Measurements from ENCODE around the gene ANAPC2.

The ANAPC2 gene

DNA sequence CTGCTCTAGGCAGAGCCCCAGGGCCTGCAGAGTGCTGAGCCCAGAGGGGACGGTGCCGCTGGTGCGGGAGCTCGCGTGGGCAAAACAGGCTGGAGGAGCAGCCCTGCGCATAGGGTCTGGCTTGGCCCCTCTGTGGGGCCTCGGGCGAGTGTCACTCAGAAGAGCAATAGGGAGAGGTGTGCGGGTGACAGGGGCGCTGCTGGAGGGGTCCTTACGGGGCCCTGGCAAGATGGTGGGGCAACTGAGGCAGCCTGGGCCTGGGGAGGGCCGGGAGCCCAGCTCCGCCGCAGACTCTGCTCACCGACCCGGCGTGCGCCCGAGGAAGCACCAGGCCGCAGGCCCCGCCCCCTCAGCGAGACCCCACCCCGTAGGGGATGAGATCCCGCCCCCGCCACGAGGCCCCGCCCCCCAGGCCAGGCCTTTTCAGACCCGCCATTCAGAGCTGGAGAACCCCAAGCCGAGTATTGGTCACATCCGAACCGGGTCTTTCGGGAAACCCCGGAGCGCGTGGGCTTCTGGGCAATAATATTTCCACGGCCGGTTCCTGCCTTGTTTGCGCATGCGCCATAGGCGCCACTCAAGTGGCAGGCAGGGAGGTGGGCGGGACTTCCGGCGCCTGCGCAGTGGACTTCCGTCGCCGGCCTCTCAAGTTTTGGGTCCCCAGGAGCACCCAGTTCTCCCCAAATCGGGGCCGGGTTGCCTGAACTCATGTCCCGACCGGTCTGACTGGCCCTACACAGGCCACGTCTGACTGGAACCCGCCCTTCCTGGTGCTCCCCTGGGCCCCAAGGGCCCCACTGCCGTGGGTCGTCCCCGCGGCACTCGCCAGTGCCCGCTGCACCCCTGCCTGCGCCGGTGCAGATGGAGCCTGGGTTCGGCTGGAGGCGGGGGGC, 35.0 kb upstream of the ANAPC2 start:
- peak overlapping the region; percentile 94 for H2AFZ ChIP-seq (ENCODE audit: low read length)
- no peak overlapping the region for H4K91ac ChIP-seq (ENCODE audit: low read depth, low read length, poor library complexity)
- peak overlapping the region; percentile 82 for H4K8ac ChIP-seq (ENCODE audit: low read depth, low read length)
- peaks cover 0 to 10% (median 3%) of the 10 kb centered on the region in 3 experiments for H3K27me3 ChIP-seq (ENCODE audit: control insufficient read depth in 3 of 3, insufficient read depth in 3 of 3, low read depth in 1 of 3, low read length in 3 of 3)
- peak; percentile 95 for DNase-seq (ENCODE audit: low spot score)
- H2AK5ac ChIP-seq (ENCODE audit: low read depth, low read length) = peak overlapping the region; percentile 71
- no peaks in the 10 kb centered on the region for H3K36me3 ChIP-seq (replicated peaks in 1 of 2; ENCODE audit: control insufficient read depth in 2 of 2, insufficient read depth in 2 of 2, low read length in 2 of 2)
- no peaks in the 10 kb centered on the region for H3K9me3 ChIP-seq (replicated peaks in 1 of 2; ENCODE audit: control insufficient read depth in 2 of 2, insufficient read depth in 1 of 2, low read depth in 1 of 2, low read length in 2 of 2)
- H3K4ac ChIP-seq (ENCODE audit: low read length) = peak overlapping the region; percentile 93
- H3K18ac ChIP-seq (ENCODE audit: low read length) = peak overlapping the region; percentile 99
- H2BK15ac ChIP-seq (ENCODE audit: low read length) = peak overlapping the region; percentile 98
- H2BK5ac ChIP-seq (ENCODE audit: low read length) = peak overlapping the region; percentile 66
- H3K4me2 ChIP-seq (ENCODE audit: insufficient read depth, low read length, poor library complexity, severe bottlenecking) = peak overlapping the region; percentile 89
- H3K27ac ChIP-seq (replicated peaks; ENCODE audit: low read length) = peak overlapping the region; percentile 72
- peak overlapping the region; percentile 81 for H2BK120ac ChIP-seq (ENCODE audit: low read depth, low read length)
- WGBS, 2 donors (ENCODE audit: extremely low coverage in 2 of 2, insufficient read length in 2 of 2, insufficient replicate concordance in 1 of 2) = no CpG with 5 or more reads among the region's 63 CpGs
- peak overlapping the region; percentile 93 for H3K23ac ChIP-seq (ENCODE audit: low read depth, low read length, poor library complexity)
- peak overlapping the region; percentile 89 for H3K14ac ChIP-seq (ENCODE audit: low read length)
- peak overlapping the region; percentile 59 for H2BK12ac ChIP-seq (ENCODE audit: low read length)
- H3K79me1 ChIP-seq (ENCODE audit: low read depth, low read length) = peaks cover 9% of the 10 kb centered on the region
- H3K4me1 ChIP-seq (ENCODE audit: control insufficient read depth in 2 of 2, insufficient read depth in 1 of 2, low read depth in 1 of 2, low read length in 2 of 2) = peaks cover 11 to 23% of the 10 kb centered on the region in 2 donors
- peak overlapping the region; percentile 99 for H3K9ac ChIP-seq (ENCODE audit: low read depth, low read length, poor library complexity)
- peak overlapping the region; percentile 83 to 93 for H3K4me3 ChIP-seq (ENCODE audit: low read length in 2 of 2)

DNA sequence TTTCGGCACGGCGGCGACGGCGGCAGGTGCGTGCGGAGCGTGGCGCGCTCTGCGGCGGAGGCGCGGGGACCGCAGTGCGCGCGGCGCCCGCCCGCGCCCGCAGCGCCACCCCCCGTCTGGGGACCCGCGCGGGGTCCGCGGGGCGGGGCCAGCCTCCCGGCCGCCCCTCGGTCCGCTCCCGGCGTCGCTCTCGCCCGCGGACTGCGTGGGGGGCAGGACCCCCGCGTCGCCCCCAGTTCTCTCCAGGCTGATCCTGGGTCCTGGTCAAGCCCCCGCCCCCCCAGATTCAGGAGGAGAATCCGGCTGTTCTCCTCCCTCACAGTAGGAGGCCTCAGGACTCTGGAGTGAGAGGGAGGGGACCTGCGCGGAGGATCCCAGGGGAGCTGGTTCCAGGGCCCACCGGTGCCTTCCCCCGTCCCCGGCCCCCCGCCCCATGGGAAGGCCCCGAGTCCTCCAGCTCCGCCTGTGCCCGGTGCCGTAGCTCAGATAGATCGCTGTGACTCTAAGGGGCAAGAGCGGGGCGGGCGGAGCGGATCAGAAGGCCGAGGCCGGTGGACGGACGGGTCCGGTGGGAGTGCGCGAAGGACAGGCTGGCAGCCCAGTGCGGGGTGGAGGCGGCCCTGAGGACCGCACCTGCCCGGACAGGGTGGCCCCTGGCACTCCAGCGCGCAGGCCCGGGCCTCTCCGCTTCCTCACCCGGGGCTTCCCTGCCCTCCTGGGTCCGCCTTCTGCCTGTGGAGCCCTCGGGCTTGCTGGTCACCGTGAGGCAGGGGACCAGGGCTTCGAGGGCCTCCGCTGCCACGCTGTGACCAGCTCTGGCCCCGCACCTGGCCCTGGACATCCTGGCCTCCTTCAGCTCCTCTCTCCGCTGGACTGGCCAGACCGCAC, 34.1 kb upstream of the ANAPC2 start, which contains the start of gene RNF208:
RNF208 (minus strand) TSS at position 51 of the 888 bp plus-strand sequence. CDS start 1,028 bp downstream, outside the sequence.
- no CpG with 5 or more reads among the region's 88 CpGs for WGBS, 2 donors (ENCODE audit: extremely low coverage in 2 of 2, insufficient read length in 2 of 2, insufficient replicate concordance in 1 of 2)
- no peak within 1 kb of the TSS for H3K27ac ChIP-seq (replicated peaks; ENCODE audit: low read length)
- no peak for DNase-seq (ENCODE audit: low spot score)
- peak within 1 kb of the TSS; percentile 74 to 83 for H3K4me3 ChIP-seq (ENCODE audit: low read length in 2 of 2)
- peaks cover 0 to 10% (median 3%) of the 10 kb centered on the region in 3 experiments for H3K27me3 ChIP-seq (ENCODE audit: control insufficient read depth in 3 of 3, insufficient read depth in 3 of 3, low read depth in 1 of 3, low read length in 3 of 3)
- peak within 1 kb of the TSS; percentile 98 for H4K8ac ChIP-seq (ENCODE audit: low read depth, low read length)
- peaks cover 10% of the 10 kb centered on the region for H3K79me1 ChIP-seq (ENCODE audit: low read depth, low read length)
- H2BK15ac ChIP-seq (ENCODE audit: low read length) = peak within 1 kb of the TSS; percentile 98
- H3K4me1 ChIP-seq (ENCODE audit: control insufficient read depth in 2 of 2, insufficient read depth in 1 of 2, low read depth in 1 of 2, low read length in 2 of 2) = peaks cover 11 to 23% of the 10 kb centered on the region in 2 donors
- H2AFZ ChIP-seq (ENCODE audit: low read length) = peak within 1 kb of the TSS; percentile 94
- H3K9ac ChIP-seq (ENCODE audit: low read depth, low read length, poor library complexity) = peak within 1 kb of the TSS; percentile 91
- peak within 1 kb of the TSS; percentile 89 for H3K4me2 ChIP-seq (ENCODE audit: insufficient read depth, low read length, poor library complexity, severe bottlenecking)
- peak within 1 kb of the TSS; percentile 93 for H3K4ac ChIP-seq (ENCODE audit: low read length)
- no peaks in the 10 kb centered on the region for H3K9me3 ChIP-seq (replicated peaks in 1 of 2; ENCODE audit: control insufficient read depth in 2 of 2, insufficient read depth in 1 of 2, low read depth in 1 of 2, low read length in 2 of 2)
- H2BK12ac ChIP-seq (ENCODE audit: low read length) = peak within 1 kb of the TSS; percentile 59
- H2BK5ac ChIP-seq (ENCODE audit: low read length) = peak within 1 kb of the TSS; percentile 66
- peak within 1 kb of the TSS; percentile 94 for H3K18ac ChIP-seq (ENCODE audit: low read length)
- H2AK5ac ChIP-seq (ENCODE audit: low read depth, low read length) = peak within 1 kb of the TSS; percentile 71
- no peaks in the 10 kb centered on the region for H3K36me3 ChIP-seq (replicated peaks in 1 of 2; ENCODE audit: control insufficient read depth in 2 of 2, insufficient read depth in 2 of 2, low read length in 2 of 2)
- no peak within 1 kb of the TSS for H4K91ac ChIP-seq (ENCODE audit: low read depth, low read length, poor library complexity)
- H2BK120ac ChIP-seq (ENCODE audit: low read depth, low read length) = peak within 1 kb of the TSS; percentile 81
- H3K23ac ChIP-seq (ENCODE audit: low read depth, low read length, poor library complexity) = peak within 1 kb of the TSS; percentile 89
- no peak within 1 kb of the TSS for H3K14ac ChIP-seq (ENCODE audit: low read length)

DNA sequence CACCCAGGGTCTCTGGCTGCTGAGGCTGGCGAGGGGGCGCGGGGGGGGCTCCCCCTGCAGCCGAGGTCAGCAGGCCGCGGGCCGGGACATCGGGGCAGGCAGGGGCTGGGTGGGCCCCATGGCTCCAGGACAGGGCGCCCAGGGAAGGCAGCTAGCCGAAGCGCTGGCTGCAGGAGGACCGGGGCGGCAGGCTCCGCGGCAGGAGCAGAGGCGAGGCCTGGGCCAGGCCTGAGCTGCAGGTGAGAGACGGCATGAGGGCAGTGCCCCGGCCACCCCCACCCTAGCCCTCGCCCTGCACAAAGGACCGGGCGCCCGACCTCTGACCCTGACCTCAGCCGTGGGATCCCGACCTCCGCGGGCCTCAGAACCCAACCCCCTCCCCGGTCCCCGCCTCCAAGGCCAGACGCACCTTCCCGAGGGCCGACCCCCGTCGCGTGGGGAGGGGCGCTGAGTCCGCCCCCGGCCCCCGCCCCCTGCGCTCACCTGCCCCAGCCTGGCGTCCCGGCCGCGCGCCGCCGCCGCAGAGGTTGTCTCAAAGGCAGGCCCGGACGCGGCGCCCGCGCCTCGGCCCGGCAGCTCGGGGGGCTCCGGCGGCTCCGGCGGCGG, 33.2 kb upstream of the ANAPC2 start:
- no peak overlapping the region for H3K27ac ChIP-seq (replicated peaks; ENCODE audit: low read length)
- H3K9me3 ChIP-seq (replicated peaks in 1 of 2; ENCODE audit: control insufficient read depth in 2 of 2, insufficient read depth in 1 of 2, low read depth in 1 of 2, low read length in 2 of 2) = no peaks in the 10 kb centered on the region
- peak overlapping the region; percentile 56 for H2AK5ac ChIP-seq (ENCODE audit: low read depth, low read length)
- no peak overlapping the region for H4K91ac ChIP-seq (ENCODE audit: low read depth, low read length, poor library complexity)
- H3K23ac ChIP-seq (ENCODE audit: low read depth, low read length, poor library complexity) = peak overlapping the region; percentile 43
- peak overlapping the region; percentile 84 for H3K9ac ChIP-seq (ENCODE audit: low read depth, low read length, poor library complexity)
- peak overlapping the region; percentile 98 for H4K8ac ChIP-seq (ENCODE audit: low read depth, low read length)
- H3K4me2 ChIP-seq (ENCODE audit: insufficient read depth, low read length, poor library complexity, severe bottlenecking) = peak overlapping the region; percentile 89
- H2BK120ac ChIP-seq (ENCODE audit: low read depth, low read length) = no peak overlapping the region
- H2AFZ ChIP-seq (ENCODE audit: low read length) = peak overlapping the region; percentile 71
- H3K4me3 ChIP-seq (ENCODE audit: low read length in 2 of 2) = peak overlapping the region; percentile 74 to 83
- H2BK12ac ChIP-seq (ENCODE audit: low read length) = no peak overlapping the region
- no peaks in the 10 kb centered on the region for H3K36me3 ChIP-seq (replicated peaks in 1 of 2; ENCODE audit: control insufficient read depth in 2 of 2, insufficient read depth in 2 of 2, low read length in 2 of 2)
- no peak overlapping the region for H3K4ac ChIP-seq (ENCODE audit: low read length)
- H3K4me1 ChIP-seq (ENCODE audit: control insufficient read depth in 2 of 2, insufficient read depth in 1 of 2, low read depth in 1 of 2, low read length in 2 of 2) = peaks cover 11 to 23% of the 10 kb centered on the region in 2 donors
- H2BK5ac ChIP-seq (ENCODE audit: low read length) = no peak overlapping the region
- no peak overlapping the region for H3K14ac ChIP-seq (ENCODE audit: low read length)
- peak overlapping the region; percentile 49 for H2BK15ac ChIP-seq (ENCODE audit: low read length)
- DNase-seq (ENCODE audit: low spot score) = no peak
- no CpG with 5 or more reads among the region's 61 CpGs for WGBS, 2 donors (ENCODE audit: extremely low coverage in 2 of 2, insufficient read length in 2 of 2, insufficient replicate concordance in 1 of 2)
- peaks cover 0 to 10% (median 3%) of the 10 kb centered on the region in 3 experiments for H3K27me3 ChIP-seq (ENCODE audit: control insufficient read depth in 3 of 3, insufficient read depth in 3 of 3, low read depth in 1 of 3, low read length in 3 of 3)
- H3K18ac ChIP-seq (ENCODE audit: low read length) = peak overlapping the region; percentile 93
- peaks cover 12% of the 10 kb centered on the region for H3K79me1 ChIP-seq (ENCODE audit: low read depth, low read length)

All from neuronal stem cell (in vitro differentiated cells).